HCT116 (cell line): Measurements from ENCODE around the gene SHANK2. TPM values are rescaled to one million over a fixed set of nuclear protein-coding genes. Genes with fewer than 3 reads are reported as not detected.

Experiments used
- ATAC-seq: fragments of 200-7000 bp; cut with Tn5 transposase; 2 replicates; pipeline ENCODE4 v1.9.1; 2020; ENCODE audit warnings: mild to moderate bottlenecking, moderate library complexity
- BruUV-seq: library from RNA; stranded (reverse); fragments of 400-500 nt; replicated peaks from 2 replicates; lab custom pipeline; 2021; lab: Mats Ljungman, UMichigan
- CTCF ChIA-PET: fragments of 300-600 bp; sonication (Branson Sonifier 250); formaldehyde crosslinking; loops from one replicate; lab custom pipeline; 2021; ENCODE audit warnings: antibody characterized with exemption; lab: Charles Lee
- POLR2A ChIA-PET: fragments of 300-600, 350-600 bp; sonication (Branson Sonifier 250); formaldehyde crosslinking; loops from one replicate; lab custom pipeline; 2021; ENCODE audit warnings: antibody characterized with exemption; lab: Charles Lee
- RAD21 ChIA-PET, 2 experiments: fragments of 300-600 bp; sonication (Branson Sonifier 250); formaldehyde crosslinking; loops; one replicate each; lab custom pipeline; 2023; ENCODE audit warnings: low total read pairs in 2 of 2; ENCODE audit not compliant: uncharacterized antibody in 2 of 2, unreplicated experiment in 2 of 2, low non-redundant PET in 1 of 2; lab: Charles Lee
- DNase-seq: peaks from one replicate; pipeline ENCODE4 v3.0.0-alpha.2; 2010; ENCODE audit warnings: low read depth, low spot score
- H2AFZ ChIP-seq: fragments of 200-600 bp; shearing (Covaris generic), sonication (generic); 2 replicates; pipeline ENCODE4 v1.6.1; 2017; ENCODE audit warnings: low read depth, mixed run types, mixed read lengths, antibody characterized with exemption, low read length; ENCODE audit not compliant: poor library complexity, severe bottlenecking
- H3K27ac ChIP-seq: 2 replicates; pipeline ENCODE4 v1.5.1; 2012; ENCODE audit warnings: low read depth, low read length
- H3K27me3 ChIP-seq: fragments of 200-600 bp; sonication (generic); 2 replicates; pipeline ENCODE4 v1.6.1; 2016; ENCODE audit warnings: mixed run types, low read length, mixed read lengths; ENCODE audit not compliant: insufficient read depth
- H3K36me3 ChIP-seq, 2 experiments: fragments of 200-500 bp in 1 of 2; fragments of 200-600 bp in 1 of 2; sonication (Bioruptor generic) in 1 of 2; sonication (generic) in 1 of 2; 2 replicates each; pipeline versions ENCODE4 v1.5.1 to v1.6.1; 2014 to 2016; ENCODE audit warnings: low read length in 2 of 2, inconsistent platforms in 1 of 2, mixed read lengths in 1 of 2, mixed run types in 1 of 2; ENCODE audit not compliant: insufficient read depth in 2 of 2, control insufficient read depth in 1 of 2
- H3K4me1 ChIP-seq, 2 experiments: fragments of 200-600 bp in 1 of 2; sonication (generic) in 1 of 2; 2 replicates each; pipeline versions ENCODE4 v1.5.1 to v1.6.1; 2012 to 2017; ENCODE audit warnings: low read length in 2 of 2, inconsistent platforms in 1 of 2, mild to moderate bottlenecking in 1 of 2, mixed read lengths in 1 of 2, mixed run types in 1 of 2, moderate library complexity in 1 of 2; ENCODE audit not compliant: insufficient read depth in 2 of 2, control insufficient read depth in 1 of 2
- H3K4me2 ChIP-seq: fragments of 200-600 bp; sonication (generic); 2 replicates; pipeline ENCODE4 v1.6.1; 2017; ENCODE audit warnings: mixed run types, low read length, mixed read lengths
- H3K4me3 ChIP-seq, 2 experiments: fragments of 200-600 bp in 1 of 2; sonication (generic) in 1 of 2; replicated peaks in 1 of 2; 2 replicates each; pipeline ENCODE4 v1.5.1; 2011 to 2016; ENCODE audit warnings: low read length in 2 of 2, control low read depth in 1 of 2, low read depth in 1 of 2, mild to moderate bottlenecking in 1 of 2, mixed read lengths in 1 of 2, mixed run types in 1 of 2
- H3K79me2 ChIP-seq: fragments of 200-600 bp; sonication (generic); 2 replicates; pipeline ENCODE4 v1.6.1; 2017; ENCODE audit warnings: mild to moderate bottlenecking, mixed run types, low read length, moderate library complexity, mixed read lengths; ENCODE audit not compliant: insufficient read depth
- H3K9ac ChIP-seq: fragments of 200-600 bp; sonication (generic); 2 replicates; pipeline ENCODE4 v1.6.1; 2016; ENCODE audit warnings: low read length, mixed read lengths
- H3K9me2 ChIP-seq: fragments of 200-600 bp; sonication (generic), shearing (Covaris generic); 2 replicates; pipeline ENCODE4 v1.6.1; 2017; ENCODE audit warnings: mixed run types, mild to moderate bottlenecking, moderate library complexity; ENCODE audit not compliant: insufficient read depth
- H3K9me3 ChIP-seq, 2 experiments: fragments of 200-500 bp in 1 of 2; fragments of 200-600 bp in 1 of 2; sonication (Bioruptor generic) in 1 of 2; sonication (generic) in 1 of 2; 2 replicates each; pipeline ENCODE4 v1.6.1; 2014 to 2017; ENCODE audit warnings: low read length in 2 of 2, mixed read lengths in 2 of 2, inconsistent platforms in 1 of 2, low read depth in 1 of 2, mild to moderate bottlenecking in 1 of 2, mixed run types in 1 of 2, moderate library complexity in 1 of 2; ENCODE audit not compliant: control insufficient read depth in 1 of 2, insufficient read depth in 1 of 2
- H4K20me1 ChIP-seq: fragments of 200-600 bp; sonication (generic), shearing (Covaris generic); 2 replicates; pipeline ENCODE4 v1.6.1; 2017; ENCODE audit warnings: mixed run types, mild to moderate bottlenecking, moderate library complexity; ENCODE audit not compliant: insufficient read depth
- ATF3 ChIP-seq: IDR thresholded peaks from 2 replicates; pipeline ENCODE4 v1.6.1; 2012
- CEBPB ChIP-seq: IDR thresholded peaks from 2 replicates; pipeline ENCODE4 v1.6.1; 2012; ENCODE audit warnings: low read depth
- EGR1 ChIP-seq: IDR thresholded peaks from 2 replicates; pipeline ENCODE4 v1.6.1; 2012; ENCODE audit warnings: low read depth
- FOSL1 ChIP-seq: IDR thresholded peaks from 2 replicates; pipeline ENCODE4 v1.6.1; 2012; ENCODE audit warnings: low read depth
- JUND ChIP-seq: IDR thresholded peaks from 2 replicates; pipeline ENCODE4 v1.6.1; 2012
- MAX ChIP-seq: IDR thresholded peaks from 2 replicates; pipeline ENCODE4 v1.6.1; 2012
- POLR2AphosphoS5 ChIP-seq: IDR thresholded peaks from 2 replicates; pipeline ENCODE4 v1.6.1; 2011; ENCODE audit warnings: mild to moderate bottlenecking, low read depth, low read length, moderate library complexity
- SIN3A ChIP-seq: IDR thresholded peaks from 2 replicates; pipeline ENCODE4 v1.6.1; 2012; ENCODE audit warnings: low read depth
- SP1 ChIP-seq: IDR thresholded peaks from 2 replicates; pipeline ENCODE4 v1.6.1; 2012; ENCODE audit warnings: low read depth
- TCF7L2 ChIP-seq: IDR thresholded peaks from 2 replicates; pipeline ENCODE4 v1.7.0; 2011; ENCODE audit warnings: borderline replicate concordance, inconsistent platforms; ENCODE audit not compliant: insufficient read depth, insufficient read length; ENCODE audit errors: extremely low read depth
- ZFX ChIP-seq: fragments of 450-650 bp; IDR thresholded peaks from 2 replicates; pipeline ENCODE4 v1.6.1; 2017
- ZNF274 ChIP-seq: fragments of 200-500 bp; sonication (Bioruptor generic); IDR thresholded peaks from 2 replicates; pipeline ENCODE4 v1.6.1; 2014; ENCODE audit warnings: mild to moderate bottlenecking, low read depth, low read length, inconsistent platforms
- intact Hi-C: fragments of 100-400 bp; cut with micrococcal nuclease; formaldehyde crosslinking; loops from 2 replicates; pipeline ENCODE4 v1.10.0; 2022
- total RNA-seq: library from RNA; stranded (reverse); gene quantifications from one replicate; pipeline ENCODE4 v1.2.1, GENCODE V29; 2021; ENCODE audit not compliant: unreplicated experiment
- TF ChIP-seq, protein P1 (sequence below): IDR thresholded peaks from 2 replicates; pipeline ENCODE4 v1.6.1; 2011; ENCODE audit warnings: mild to moderate bottlenecking, low read length, moderate library complexity; ENCODE audit not compliant: insufficient replicate concordance; ENCODE audit errors: extremely low read depth
- TF ChIP-seq, protein P2 (sequence below), 3 experiments: fragments of 200-600 bp in 1 of 3; sonication (generic) in 1 of 3; IDR thresholded peaks in 2 of 3; conservative IDR thresholded peaks in 1 of 3; 2 replicates each; pipeline ENCODE4 v1.5.1; 2012 to 2017; ENCODE audit warnings: low read depth in 2 of 3, low read length in 2 of 3, antibody characterized with exemption in 1 of 3, borderline replicate concordance in 1 of 3, control low read depth in 1 of 3, mild to moderate bottlenecking in 1 of 3, mixed read lengths in 1 of 3, mixed run types in 1 of 3, moderate library complexity in 1 of 3; ENCODE audit not compliant: insufficient read depth in 1 of 3

Gene SHANK2
- total RNA-seq, 1 experiment from 2014 or later, result 16.9 TPM

GRCh38 chr11:71263386-71263785, 11.0 kb upstream of the SHANK2 start:
- H2AFZ ChIP-seq, result no peak overlapping the region
- no peak for ATAC-seq
- H3K4me3 ChIP-seq, result no peak overlapping the region
- no peaks in the 10 kb centered on the region for H3K27me3 ChIP-seq
- ChIA-PET RAD21 (no interaction called here), POLR2A (interaction anchor here (1.3 kb wide), 1 partner anchor 11 kb away, joined by 3 read pairs; the partner anchor contains the start of gene SHANK2), CTCF (no interaction called here)
- no peak overlapping the region for H3K27ac ChIP-seq
- no peaks in the 10 kb centered on the region for H3K9me3 ChIP-seq
- no peaks in the 10 kb centered on the region for H4K20me1 ChIP-seq
- no peak for TF ChIP-seq TCF7L2
- no peak for TF ChIP-seq CEBPB
- no peak for TF ChIP-seq SP1
- TF ChIP-seq ZNF274, result no peak
- no peak for TF ChIP-seq SIN3A
- TF ChIP-seq, protein P1, sequence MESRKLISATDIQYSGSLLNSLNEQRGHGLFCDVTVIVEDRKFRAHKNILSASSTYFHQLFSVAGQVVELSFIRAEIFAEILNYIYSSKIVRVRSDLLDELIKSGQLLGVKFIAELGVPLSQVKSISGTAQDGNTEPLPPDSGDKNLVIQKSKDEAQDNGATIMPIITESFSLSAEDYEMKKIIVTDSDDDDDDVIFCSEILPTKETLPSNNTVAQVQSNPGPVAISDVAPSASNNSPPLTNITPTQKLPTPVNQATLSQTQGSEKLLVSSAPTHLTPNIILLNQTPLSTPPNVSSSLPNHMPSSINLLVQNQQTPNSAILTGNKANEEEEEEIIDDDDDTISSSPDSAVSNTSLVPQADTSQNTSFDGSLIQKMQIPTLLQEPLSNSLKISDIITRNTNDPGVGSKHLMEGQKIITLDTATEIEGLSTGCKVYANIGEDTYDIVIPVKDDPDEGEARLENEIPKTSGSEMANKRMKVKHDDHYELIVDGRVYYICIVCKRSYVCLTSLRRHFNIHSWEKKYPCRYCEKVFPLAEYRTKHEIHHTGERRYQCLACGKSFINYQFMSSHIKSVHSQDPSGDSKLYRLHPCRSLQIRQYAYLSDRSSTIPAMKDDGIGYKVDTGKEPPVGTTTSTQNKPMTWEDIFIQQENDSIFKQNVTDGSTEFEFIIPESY, result no peak
- no peak for TF ChIP-seq FOSL1
- no peak for TF ChIP-seq EGR1
- no peak for TF ChIP-seq MAX
- no peak for TF ChIP-seq POLR2AphosphoS5
- TF ChIP-seq JUND, result no peak
- TF ChIP-seq, protein P2, sequence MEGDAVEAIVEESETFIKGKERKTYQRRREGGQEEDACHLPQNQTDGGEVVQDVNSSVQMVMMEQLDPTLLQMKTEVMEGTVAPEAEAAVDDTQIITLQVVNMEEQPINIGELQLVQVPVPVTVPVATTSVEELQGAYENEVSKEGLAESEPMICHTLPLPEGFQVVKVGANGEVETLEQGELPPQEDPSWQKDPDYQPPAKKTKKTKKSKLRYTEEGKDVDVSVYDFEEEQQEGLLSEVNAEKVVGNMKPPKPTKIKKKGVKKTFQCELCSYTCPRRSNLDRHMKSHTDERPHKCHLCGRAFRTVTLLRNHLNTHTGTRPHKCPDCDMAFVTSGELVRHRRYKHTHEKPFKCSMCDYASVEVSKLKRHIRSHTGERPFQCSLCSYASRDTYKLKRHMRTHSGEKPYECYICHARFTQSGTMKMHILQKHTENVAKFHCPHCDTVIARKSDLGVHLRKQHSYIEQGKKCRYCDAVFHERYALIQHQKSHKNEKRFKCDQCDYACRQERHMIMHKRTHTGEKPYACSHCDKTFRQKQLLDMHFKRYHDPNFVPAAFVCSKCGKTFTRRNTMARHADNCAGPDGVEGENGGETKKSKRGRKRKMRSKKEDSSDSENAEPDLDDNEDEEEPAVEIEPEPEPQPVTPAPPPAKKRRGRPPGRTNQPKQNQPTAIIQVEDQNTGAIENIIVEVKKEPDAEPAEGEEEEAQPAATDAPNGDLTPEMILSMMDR (IDR thresholded peaks at IDR 0.05 in 2 of 3, conservative IDR thresholded peaks at IDR 0.05 in 1 of 3; ENCODE audit: borderline replicate concordance in 1 of 3, insufficient read depth in 1 of 3, low read depth in 2 of 3, low read length in 2 of 3), result no peak
- no peak for TF ChIP-seq ATF3
- no peak for TF ChIP-seq ZFX
- H3K79me2 ChIP-seq, result no peaks in the 10 kb centered on the region
- intact Hi-C loops, result no loop called here
- no peaks in the 10 kb centered on the region for H3K4me1 ChIP-seq
- H3K9ac ChIP-seq, result no peak overlapping the region
- no peaks in the 10 kb centered on the region for H3K9me2 ChIP-seq
- no peaks in the 10 kb centered on the region for H3K36me3 ChIP-seq
- no TSS peak for BruUV-seq
- no peak overlapping the region for H3K4me2 ChIP-seq
- DNase-seq, result no peak
